Femur (tissue), 1 donor: ENCODE data around the gene LZTR1.
"Not testable (repeated sequence)": the region's sequence is repeated elsewhere in the genome, so short reads cannot be mapped to it uniquely, and the experiment has no call there.

ENCODE experiments used
- DNase-seq: peaks from one replicate; pipeline ENCODE4 v3.0.0-alpha.2; 2017

LZTR1 gene

GRCh38 chr22:20981787-20982562, at the start of gene LZTR1:
Gene LZTR1 (plus strand): TSS chr22:20982297. CDS start chr22:20982372, 75 bp downstream.
- peak; percentile 90 for DNase-seq

DNA sequence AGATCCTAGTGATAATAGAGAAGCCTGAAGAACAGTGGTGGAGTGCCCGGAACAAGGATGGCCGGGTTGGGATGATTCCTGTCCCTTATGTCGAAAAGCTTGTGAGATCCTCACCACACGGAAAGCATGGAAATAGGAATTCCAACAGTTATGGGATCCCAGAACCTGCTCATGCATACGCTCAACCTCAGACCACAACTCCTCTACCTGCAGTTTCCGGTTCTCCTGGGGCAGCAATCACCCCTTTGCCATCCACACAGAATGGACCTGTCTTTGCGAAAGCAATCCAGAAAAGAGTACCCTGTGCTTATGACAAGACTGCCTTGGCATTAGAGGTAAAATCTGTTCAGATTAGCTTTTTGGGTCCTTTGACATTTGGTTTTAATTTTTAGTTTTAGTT, 48.2 kb upstream of the LZTR1 start:
- DNase-seq = no peak

GRCh38 chr22:20935049-20935448, 47.0 kb upstream of the LZTR1 start:
- DNase-seq = not testable (repeated sequence)

GRCh38 chr22:20935780-20936539, 46.1 kb upstream of the LZTR1 start:
- not testable (repeated sequence) for DNase-seq

GRCh38 chr22:20937031-20937793, 44.9 kb upstream of the LZTR1 start:
- no peak for DNase-seq

DNA sequence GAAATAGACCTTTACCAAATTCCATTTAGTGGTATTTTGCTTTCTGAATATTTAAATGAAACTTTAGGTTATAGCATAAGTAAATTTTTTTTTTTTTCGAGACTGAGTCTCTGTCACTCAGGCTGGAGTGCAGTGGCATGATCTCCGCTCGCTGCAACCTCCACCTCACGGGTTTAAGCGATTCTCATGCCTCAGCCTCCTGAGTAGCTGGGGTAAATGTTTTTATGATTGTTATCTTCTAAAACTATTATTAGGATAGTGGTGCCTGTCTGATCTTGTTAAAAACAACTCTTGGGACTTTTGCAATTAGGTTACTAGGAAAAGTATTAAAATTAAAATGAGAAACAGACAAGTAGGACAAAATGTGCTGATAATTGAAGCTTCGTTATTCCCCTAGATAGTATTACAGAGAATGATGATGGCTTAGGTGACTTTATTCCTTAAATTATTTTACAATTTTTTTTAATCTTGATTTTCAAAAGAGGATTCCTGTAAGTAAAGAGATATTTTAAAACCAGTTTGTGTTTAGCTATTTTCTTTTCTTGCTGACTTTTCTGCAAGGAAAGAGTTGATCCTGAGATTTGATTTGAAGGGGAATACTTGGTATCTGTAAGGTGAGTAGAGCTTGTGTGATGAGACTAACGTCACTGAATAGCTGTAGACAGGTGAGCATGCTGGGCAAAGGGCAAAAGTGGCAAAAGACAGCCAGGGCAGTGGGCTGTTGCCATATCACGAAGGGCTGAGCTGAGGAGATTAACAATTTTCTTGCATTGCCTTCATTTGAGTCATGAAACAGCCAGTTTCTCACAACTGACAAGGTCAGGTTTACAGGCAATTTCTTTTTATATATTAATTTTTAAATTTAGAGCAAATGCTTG, 44.1 kb upstream of the LZTR1 start:
- DNase-seq = no peak

DNA sequence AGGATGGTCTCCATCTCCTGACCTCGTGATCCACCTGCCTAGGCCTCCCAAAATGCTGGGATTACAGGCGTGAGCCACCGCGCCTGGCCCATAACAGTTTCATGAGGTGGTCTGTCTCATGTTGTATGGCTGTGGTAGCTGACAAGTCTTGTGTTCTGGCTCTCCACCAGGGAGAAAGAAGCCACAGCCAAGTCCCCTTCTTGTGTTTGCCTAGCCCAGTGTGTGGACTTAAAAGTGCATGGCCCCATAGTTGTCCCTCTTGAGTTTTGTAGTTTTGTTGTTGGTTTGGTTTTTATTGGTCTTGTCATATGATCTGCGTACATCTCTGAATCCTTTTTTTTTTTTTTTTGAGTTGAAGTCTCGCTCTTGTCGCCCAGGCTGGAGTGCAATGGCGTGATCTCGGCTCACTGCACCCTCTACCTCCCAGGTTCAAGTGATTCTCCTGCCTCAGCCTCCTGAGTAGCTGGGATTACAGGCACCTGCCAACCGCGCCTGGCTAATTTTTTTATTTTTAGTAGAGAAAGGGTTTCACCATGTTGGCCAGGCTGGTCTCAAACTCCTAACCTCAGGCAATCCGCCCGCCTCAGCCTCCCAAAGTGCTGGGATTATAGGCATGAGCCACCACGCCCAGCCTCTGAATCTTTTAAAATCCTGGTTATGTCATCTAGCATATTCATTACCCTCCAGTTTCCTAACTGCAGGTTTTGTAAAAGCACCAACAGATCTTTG, 42.5 kb upstream of the LZTR1 start:
- DNase-seq = not testable (repeated sequence)

DNA sequence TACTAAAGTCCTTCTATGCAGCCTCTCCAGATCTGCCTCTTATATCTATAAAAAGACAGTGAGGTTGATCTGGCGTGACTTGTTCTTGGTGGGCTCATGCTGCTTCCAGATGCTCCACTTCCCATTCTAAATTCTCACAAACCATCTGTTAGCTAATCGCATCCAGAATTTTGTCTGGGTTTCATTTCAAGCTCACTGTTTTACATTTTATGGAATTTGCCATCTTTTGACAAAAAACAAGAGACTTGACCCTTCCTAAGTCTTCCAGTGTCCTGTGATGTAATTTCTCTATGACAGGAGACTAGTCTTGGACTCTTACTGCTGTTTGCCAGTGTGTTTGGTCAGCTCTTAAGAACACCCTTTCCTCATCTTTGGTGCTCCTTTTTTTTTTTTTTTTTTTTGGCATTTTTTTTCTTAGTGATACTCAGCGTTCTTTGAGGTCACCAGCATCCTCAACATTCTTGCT, 41.9 kb upstream of the LZTR1 start:
- DNase-seq = no peak

DNA sequence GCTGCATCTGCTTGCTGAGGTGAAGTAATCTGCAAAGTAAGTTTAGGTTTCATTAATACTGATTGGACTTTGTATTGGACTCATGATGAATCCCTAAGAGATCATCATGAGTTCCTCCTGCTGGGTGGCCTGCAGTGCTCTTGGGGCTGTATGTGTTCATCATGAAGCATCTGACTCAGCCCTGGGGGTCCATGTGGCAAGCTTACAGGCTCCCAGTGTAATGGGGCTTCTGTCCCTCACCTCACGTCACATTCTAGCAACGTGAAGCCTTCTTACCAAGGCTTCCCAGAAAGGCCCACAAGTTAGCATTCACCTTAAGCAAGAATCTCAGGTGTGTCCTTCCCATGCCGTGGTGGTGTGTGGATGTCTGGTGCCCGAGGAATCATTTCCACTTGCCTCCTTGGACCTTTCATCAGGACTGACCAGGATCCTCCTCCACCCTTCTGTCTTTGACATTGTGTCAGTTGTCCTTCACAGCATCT, 41.2 kb upstream of the LZTR1 start:
- no peak for DNase-seq

DNA sequence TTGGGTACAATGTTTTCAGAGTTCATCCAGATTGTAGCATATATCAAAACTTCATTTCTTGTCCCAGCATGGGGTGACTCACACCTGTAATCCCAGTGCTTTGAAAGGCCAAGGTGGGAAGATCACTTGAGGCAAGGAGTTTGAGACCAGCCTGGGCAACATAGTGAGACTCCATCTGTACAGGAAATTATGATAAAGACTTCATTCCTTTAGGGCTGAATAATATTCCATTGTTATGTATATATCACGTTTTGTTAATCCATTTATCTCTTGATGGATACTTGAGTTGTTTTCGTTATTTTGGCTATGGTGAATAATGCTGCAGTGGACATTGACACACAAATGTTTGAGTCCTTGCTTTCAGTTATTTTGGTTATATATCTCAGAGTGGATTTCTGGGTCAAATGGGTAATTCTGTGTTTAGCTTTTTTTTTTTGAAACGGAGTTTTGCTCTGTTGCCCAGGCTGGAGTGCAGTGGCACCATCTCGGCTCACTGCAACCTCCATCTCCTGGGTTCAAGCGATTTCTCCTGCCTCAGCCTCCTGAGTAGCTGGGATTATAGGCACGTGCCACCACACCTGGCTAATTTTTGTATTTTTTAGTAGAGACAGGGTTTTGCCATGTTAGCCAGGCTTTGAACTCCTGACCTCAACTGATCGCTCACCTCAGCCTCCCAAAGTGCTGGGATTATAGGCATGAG, 39.7 kb upstream of the LZTR1 start:
- not testable (repeated sequence) for DNase-seq

GRCh38 chr22:20943104-20943933, 38.8 kb upstream of the LZTR1 start:
- no peak for DNase-seq

DNA sequence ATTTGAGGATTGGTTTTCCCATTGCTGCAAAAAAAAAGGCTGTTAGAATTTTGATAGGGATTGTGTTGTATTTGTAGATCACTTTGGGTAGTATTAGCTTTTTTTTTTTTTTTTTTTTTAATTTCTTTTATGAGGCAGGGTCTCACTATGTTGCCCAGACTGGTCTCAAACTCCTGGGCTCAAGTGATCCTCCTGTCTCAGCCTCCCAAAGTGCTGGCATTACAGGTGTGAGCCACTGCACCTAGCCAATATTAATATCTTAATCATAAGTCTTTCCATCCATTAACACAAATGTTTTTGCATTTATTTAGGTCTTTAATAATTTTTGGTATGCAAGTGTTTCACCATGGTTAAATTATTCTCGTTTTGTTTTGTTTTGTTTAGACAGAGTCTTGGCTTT, 38.1 kb upstream of the LZTR1 start:
- no peak for DNase-seq

- no peak for DNase-seq
Observed at GRCh38 chr22:20945578-20945934, 36.5 kb upstream of the LZTR1 start.

GRCh38 chr22:20946080-20946986, 35.8 kb upstream of the LZTR1 start:
- DNase-seq = no peak

DNA sequence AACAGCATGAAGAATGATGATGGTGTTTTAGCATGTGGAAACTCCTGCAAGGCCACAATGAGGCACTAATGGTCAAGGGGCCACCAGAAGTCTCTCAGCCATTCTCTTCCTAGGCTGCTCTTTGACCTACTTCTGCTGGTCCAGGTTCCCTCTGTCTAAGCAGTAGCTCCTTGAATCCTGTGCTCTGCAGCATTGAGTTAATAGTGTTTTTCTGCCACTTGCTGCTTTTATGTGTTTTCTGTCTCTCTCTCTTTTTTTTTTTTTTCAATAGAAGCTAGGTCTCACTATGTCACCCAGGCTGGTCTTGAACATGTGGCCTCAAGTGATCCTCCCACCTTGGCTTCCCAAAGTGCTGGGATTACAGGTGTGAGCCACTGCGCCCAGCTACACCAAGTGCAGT, 35.1 kb upstream of the LZTR1 start:
- DNase-seq = no peak

GRCh38 chr22:20948450-20948849, 33.6 kb upstream of the LZTR1 start:
- no peak for DNase-seq

GRCh38 chr22:20948989-20949388, 33.1 kb upstream of the LZTR1 start:
- no peak for DNase-seq

DNA sequence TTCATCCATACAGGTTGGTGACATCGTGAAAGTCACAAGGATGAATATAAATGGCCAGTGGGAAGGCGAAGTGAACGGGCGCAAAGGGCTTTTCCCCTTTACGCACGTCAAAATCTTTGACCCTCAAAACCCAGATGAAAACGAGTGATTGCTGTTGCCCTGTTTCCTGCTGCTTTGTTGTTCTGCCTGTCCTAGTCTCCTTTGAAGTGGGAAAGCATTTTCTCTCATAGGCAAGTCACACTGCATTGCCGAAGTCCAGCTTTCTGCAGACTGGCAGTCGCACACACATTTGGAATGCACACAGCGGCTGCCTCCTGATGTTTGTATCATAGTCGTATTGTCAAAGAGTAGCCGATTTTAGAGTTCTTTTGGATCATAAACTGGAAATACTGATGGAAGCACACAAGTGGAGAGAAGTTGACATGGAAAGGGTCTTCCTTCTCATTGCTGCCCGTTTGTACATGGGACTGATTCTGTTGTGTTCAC, 32.4 kb upstream of the LZTR1 start:
- DNase-seq = no peak
